Tibial nerve (tissue), 4 donors: ENCODE results near the gene G3BP2.

Experiments
- CTCF ChIP-seq, 5 experiments: fragments of 200-600 bp in 3 of 5; fragments of 450-650 bp in 2 of 5; sonication (generic) in 3 of 5; IDR thresholded peaks; one replicate each; pipeline ENCODE4 v1.5.1; 2016 to 2019; ENCODE audit warnings: antibody characterized with exemption in 5 of 5, mild to moderate bottlenecking in 3 of 5, moderate library complexity in 2 of 5
- EP300 ChIP-seq, 2 donors: sonication (generic); formaldehyde crosslinking; IDR thresholded peaks; one replicate each; pipeline ENCODE4 v1.6.1; 2017; ENCODE audit warnings: antibody characterized with exemption in 2 of 2, mild to moderate bottlenecking in 1 of 2

GRCh38 chr4:75634951-75635350 is 38.3 kb downstream of the G3BP2 start:
- TF ChIP-seq CTCF (IDR thresholded peaks at IDR 0.05) (no peak), EP300 (IDR thresholded peaks at IDR 0.05) (no peak)
